ENCODE data around the gene UBE2J1. TPM values are rescaled to one million over a fixed set of nuclear protein-coding genes. Genes with fewer than 3 reads are reported as not detected.
"Not testable (repeated sequence)": the region's sequence is repeated elsewhere in the genome, so short reads cannot be mapped to it uniquely, and the experiment has no call there.

UBE2J1 gene
- total RNA-seq, 2 donors from 2014 or later: 32.1 to 57.2 TPM

- intact Hi-C loops (cut with DNase I): loop anchor here (10.0 kb wide), 1 partner anchor 52 kb away; no protein-coding TSS in a partner anchor
- TF ChIP-seq, protein P1, sequence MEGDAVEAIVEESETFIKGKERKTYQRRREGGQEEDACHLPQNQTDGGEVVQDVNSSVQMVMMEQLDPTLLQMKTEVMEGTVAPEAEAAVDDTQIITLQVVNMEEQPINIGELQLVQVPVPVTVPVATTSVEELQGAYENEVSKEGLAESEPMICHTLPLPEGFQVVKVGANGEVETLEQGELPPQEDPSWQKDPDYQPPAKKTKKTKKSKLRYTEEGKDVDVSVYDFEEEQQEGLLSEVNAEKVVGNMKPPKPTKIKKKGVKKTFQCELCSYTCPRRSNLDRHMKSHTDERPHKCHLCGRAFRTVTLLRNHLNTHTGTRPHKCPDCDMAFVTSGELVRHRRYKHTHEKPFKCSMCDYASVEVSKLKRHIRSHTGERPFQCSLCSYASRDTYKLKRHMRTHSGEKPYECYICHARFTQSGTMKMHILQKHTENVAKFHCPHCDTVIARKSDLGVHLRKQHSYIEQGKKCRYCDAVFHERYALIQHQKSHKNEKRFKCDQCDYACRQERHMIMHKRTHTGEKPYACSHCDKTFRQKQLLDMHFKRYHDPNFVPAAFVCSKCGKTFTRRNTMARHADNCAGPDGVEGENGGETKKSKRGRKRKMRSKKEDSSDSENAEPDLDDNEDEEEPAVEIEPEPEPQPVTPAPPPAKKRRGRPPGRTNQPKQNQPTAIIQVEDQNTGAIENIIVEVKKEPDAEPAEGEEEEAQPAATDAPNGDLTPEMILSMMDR (IDR thresholded peaks at IDR 0.05): no peak
- Histone ChIP-seq H3K9ac (ENCODE audit: low read depth in 2 of 2, low read length in 2 of 2) (no peak overlapping the region), H3K4me1 (peaks cover 10% of the 10 kb centered on the region), H3K27me3 (no peaks in the 10 kb centered on the region), H3K36me3 (no peaks in the 10 kb centered on the region), H3K27ac (no peak overlapping the region), H3K4me3 (no peak overlapping the region), H3K9me3 (no peaks in the 10 kb centered on the region)
- no peak for DNase-seq
Measured at GRCh38 chr6:89313006-89313405, 39.5 kb downstream of the UBE2J1 start.

DNA sequence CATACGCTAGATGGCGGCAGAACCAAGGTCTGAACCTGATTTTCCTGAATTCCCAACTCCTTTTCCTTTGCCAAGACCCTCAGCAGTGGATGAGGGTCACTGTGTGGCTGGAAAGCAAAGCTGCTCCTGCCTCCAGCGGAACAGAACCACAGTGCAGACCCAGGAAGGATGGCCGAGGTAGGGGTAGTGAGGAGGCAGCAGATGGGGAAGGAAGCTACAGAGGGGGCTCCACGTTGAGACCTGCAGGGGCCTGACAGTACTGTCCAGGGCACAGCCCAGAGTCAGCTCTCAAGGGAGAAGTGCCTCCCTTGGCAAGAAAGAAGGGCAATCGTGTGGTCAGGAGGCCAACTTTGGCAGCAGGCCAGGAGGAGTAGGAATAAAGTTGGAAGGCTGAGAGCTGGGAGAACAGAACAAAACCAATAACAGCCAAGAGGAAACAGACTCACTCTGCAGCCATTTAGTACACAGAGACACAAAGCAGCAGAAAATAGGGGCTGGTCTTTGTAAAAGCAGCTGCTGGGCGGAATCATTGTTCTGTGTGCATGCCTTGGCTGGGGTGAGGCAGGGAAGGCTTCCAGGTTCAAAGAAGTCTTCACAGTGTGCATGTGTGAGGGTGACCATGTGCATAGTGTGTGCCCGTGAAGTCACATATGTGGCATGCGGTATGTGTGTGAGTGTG lies 40.5 kb downstream of the UBE2J1 start:
- H3K9ac ChIP-seq (ENCODE audit: low read depth in 2 of 2, low read length in 2 of 2): peak overlapping the region in 1 of 2 donors; percentile 21
- no peaks in the 10 kb centered on the region for H3K27me3 ChIP-seq
- H3K36me3 ChIP-seq: no peaks in the 10 kb centered on the region
- no peak overlapping the region for H3K4me3 ChIP-seq
- H3K9me3 ChIP-seq: no peaks in the 10 kb centered on the region
- peak overlapping the region; percentile 32 for H3K27ac ChIP-seq
- H3K4me1 ChIP-seq: peaks cover 10% of the 10 kb centered on the region
- peak; percentile 56 for DNase-seq
- intact Hi-C loops (cut with DNase I): loop anchor here (10.0 kb wide), 1 partner anchor 53 kb away; no protein-coding TSS in a partner anchor
- TF ChIP-seq, protein P1 (IDR thresholded peaks at IDR 0.05): no peak

DNA sequence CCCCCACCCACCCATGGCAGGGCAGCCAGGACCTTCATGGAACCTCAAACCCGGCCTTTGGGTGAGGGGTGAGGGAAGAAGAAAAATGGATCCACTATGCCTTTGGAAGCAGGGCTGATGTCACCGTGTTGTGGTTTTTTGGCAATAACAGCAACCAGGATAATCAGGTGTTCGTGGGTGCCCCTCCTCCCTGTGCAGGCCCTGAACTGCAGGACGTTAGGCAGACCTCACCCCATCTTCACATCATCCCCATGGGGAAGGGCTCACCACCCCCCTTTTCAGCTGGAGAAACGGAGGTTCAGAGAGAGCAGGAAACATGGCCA lies 41.0 kb downstream of the UBE2J1 start:
- Histone ChIP-seq H3K4me3 (no peak overlapping the region), H3K36me3 (no peaks in the 10 kb centered on the region), H3K9ac (ENCODE audit: low read depth in 2 of 2, low read length in 2 of 2) (peak overlapping the region in 1 of 2 donors; percentile 2), H3K4me1 (peaks cover 10% of the 10 kb centered on the region), H3K27me3 (no peaks in the 10 kb centered on the region), H3K9me3 (no peaks in the 10 kb centered on the region), H3K27ac (peak overlapping the region; percentile 32)
- no peak for DNase-seq
- intact Hi-C loops (cut with DNase I): loop anchor here (10.0 kb wide), 1 partner anchor 53 kb away; no protein-coding TSS in a partner anchor
- TF ChIP-seq, protein P1 (IDR thresholded peaks at IDR 0.05): peak; percentile 28

DNA sequence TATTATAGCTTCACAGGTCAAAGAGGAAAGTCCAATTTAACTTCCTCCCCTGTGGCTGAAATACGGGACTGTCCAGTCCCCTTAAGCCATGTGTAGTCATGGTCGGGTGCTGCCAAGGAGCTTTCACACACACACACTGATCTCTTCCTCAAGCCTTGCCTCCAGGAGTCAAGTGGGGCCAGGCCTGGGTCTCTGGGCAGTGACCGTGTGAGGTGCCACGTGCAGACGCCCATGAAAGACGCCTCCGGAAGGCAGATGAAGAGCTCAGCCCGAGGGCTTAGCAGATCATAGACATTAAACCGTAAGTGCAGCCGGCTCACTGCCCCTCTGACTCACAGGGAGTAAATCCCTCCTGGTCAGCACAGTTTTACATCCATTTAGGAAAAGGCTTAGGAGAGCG lies 41.6 kb downstream of the UBE2J1 start:
- no peaks in the 10 kb centered on the region for H3K36me3 ChIP-seq
- peak overlapping the region in 1 of 2 donors; percentile 2 for H3K9ac ChIP-seq (ENCODE audit: low read depth in 2 of 2, low read length in 2 of 2)
- no peak overlapping the region for H3K27ac ChIP-seq
- DNase-seq: no peak
- intact Hi-C loops (cut with DNase I): loop anchor here (10.0 kb wide), 1 partner anchor 54 kb away; no protein-coding TSS in a partner anchor
- peaks cover 10% of the 10 kb centered on the region for H3K4me1 ChIP-seq
- H3K9me3 ChIP-seq: no peaks in the 10 kb centered on the region
- H3K27me3 ChIP-seq: no peaks in the 10 kb centered on the region
- H3K4me3 ChIP-seq: no peak overlapping the region
- TF ChIP-seq, protein P1 (IDR thresholded peaks at IDR 0.05): no peak

- intact Hi-C loops (cut with DNase I): no loop called here
- Histone ChIP-seq H3K4me3 (no peak overlapping the region), H3K4me1 (peaks cover 10% of the 10 kb centered on the region), H3K36me3 (no peaks in the 10 kb centered on the region), H3K9me3 (no peaks in the 10 kb centered on the region), H3K27ac (no peak overlapping the region), H3K27me3 (no peaks in the 10 kb centered on the region), H3K9ac (ENCODE audit: low read depth in 2 of 2, low read length in 2 of 2) (no peak overlapping the region)
- no peak for DNase-seq
- TF ChIP-seq, protein P1 (IDR thresholded peaks at IDR 0.05): no peak
Measured at GRCh38 chr6:89308525-89309395, 43.8 kb downstream of the UBE2J1 start.

DNA sequence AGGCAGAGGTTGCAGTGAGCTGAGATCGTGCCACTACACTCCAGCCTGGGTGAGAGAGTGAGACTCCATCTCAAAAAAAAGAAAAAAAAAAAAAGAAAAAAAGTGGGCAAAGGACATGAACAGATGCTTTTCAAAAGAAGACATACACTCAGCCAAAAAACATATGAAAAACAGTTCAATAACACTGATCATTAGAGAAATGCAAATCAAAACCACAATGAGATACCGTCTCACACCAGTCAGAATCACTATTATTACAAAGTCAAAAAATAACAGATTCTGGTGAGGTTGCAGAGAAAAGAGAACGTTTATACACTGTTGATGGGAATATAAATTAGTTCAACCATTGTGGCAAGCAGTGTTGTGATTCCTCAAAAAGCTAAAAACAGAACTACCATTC lies 48.0 kb downstream of the UBE2J1 start:
- H3K9ac ChIP-seq (ENCODE audit: low read depth in 2 of 2, low read length in 2 of 2); H3K4me1 ChIP-seq; DNase-seq; H3K36me3 ChIP-seq; H3K4me3 ChIP-seq; intact Hi-C loops (cut with DNase I); H3K9me3 ChIP-seq; H3K27me3 ChIP-seq; H3K27ac ChIP-seq: not testable (repeated sequence)
